ENCODE data around the gene PHYHD1.

DNA sequence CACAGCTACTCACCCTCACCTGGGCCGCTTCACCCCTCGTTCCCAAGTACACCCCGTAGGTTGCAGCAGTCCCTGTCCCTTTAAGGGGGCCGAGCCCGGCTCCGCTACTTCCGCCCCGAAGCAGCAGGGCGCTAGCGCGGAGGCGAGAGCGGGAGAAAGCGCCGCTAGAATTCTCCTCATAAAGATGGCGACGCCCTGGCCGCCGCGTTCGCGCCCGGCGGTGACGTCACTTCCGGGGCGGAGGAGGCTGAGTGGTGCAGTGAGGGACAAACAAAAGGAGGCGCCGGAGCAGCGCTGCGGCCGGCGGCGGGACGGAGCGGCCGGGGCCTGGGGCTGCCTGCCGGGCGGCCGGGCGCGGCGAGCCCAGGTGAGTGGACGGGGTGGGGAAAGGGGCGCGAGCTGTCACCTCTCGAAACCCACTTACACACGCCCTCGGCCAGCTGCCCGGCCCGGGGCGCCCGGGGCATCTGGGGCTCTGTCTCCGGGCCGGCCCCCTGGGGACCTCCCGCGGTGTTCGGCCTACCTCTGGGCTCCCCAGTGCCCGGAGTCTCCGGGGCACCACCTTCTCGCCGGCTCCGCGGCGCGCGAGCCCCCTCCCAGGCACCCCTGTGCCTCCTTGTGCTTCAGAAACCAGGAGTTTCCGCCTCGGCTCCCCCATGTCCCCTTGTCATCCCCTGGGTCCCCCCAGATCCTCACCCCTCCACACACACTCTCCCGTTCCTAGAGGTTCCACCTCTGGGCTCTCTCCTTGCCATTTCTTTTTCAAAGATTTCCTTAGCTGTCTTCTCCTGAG is 38.7 kb upstream of the PHYHD1 start, which contains the start of the genes KYAT1 and LRRC8A:
- TF ChIP-seq POLR2AphosphoS5 (IDR thresholded peaks at IDR 0.05; ENCODE audit: low read depth, low read length) (peak; percentile 66), SP1 (IDR thresholded peaks at IDR 0.05; ENCODE audit: low read depth) (no peak), JUND (IDR thresholded peaks at IDR 0.05) (no peak), EZH2 (IDR thresholded peaks at IDR 0.05) (no peak)
- TF ChIP-seq, protein P1, sequence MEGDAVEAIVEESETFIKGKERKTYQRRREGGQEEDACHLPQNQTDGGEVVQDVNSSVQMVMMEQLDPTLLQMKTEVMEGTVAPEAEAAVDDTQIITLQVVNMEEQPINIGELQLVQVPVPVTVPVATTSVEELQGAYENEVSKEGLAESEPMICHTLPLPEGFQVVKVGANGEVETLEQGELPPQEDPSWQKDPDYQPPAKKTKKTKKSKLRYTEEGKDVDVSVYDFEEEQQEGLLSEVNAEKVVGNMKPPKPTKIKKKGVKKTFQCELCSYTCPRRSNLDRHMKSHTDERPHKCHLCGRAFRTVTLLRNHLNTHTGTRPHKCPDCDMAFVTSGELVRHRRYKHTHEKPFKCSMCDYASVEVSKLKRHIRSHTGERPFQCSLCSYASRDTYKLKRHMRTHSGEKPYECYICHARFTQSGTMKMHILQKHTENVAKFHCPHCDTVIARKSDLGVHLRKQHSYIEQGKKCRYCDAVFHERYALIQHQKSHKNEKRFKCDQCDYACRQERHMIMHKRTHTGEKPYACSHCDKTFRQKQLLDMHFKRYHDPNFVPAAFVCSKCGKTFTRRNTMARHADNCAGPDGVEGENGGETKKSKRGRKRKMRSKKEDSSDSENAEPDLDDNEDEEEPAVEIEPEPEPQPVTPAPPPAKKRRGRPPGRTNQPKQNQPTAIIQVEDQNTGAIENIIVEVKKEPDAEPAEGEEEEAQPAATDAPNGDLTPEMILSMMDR (IDR thresholded peaks at IDR 0.05 in 2 of 3, conservative IDR thresholded peaks at IDR 0.05 in 1 of 3; ENCODE audit: borderline replicate concordance in 1 of 3, insufficient read depth in 1 of 3, low read depth in 2 of 3, low read length in 2 of 3) = 0 out of 6 replicates have a peak, but pooled peaks of 1 of the 3 experiments have one; percentile 5
- TF ChIP-seq, protein P2, sequence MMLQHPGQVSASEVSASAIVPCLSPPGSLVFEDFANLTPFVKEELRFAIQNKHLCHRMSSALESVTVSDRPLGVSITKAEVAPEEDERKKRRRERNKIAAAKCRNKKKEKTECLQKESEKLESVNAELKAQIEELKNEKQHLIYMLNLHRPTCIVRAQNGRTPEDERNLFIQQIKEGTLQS (IDR thresholded peaks at IDR 0.05) = no peak

Data from HCT116 (cell line).